Nephron (organoid): Measurements from ENCODE around the gene AQP12A.

Experiments
- H3K27ac Mint-ChIP-seq, 3 experiments: 2 replicates each; pipeline ENCODE4 v1.8.0; 2020; ENCODE audit warnings: mixed read lengths in 3 of 3, mild to moderate bottlenecking in 2 of 3, moderate library complexity in 1 of 3
- H3K27me3 Mint-ChIP-seq: 2 replicates; pipeline ENCODE4 v1.8.0; 2021; ENCODE audit warnings: low read depth, mild to moderate bottlenecking, moderate library complexity, mixed read lengths
- H3K36me3 Mint-ChIP-seq: 2 replicates; pipeline ENCODE4 v1.8.0; 2020; ENCODE audit warnings: low read depth, mixed read lengths
- H3K4me1 Mint-ChIP-seq: 2 replicates; pipeline ENCODE4 v1.8.0; 2020; ENCODE audit warnings: mixed read lengths
- H3K4me3 Mint-ChIP-seq, 3 experiments: 2 replicates each; pipeline ENCODE4 v1.8.0; 2020; ENCODE audit warnings: mild to moderate bottlenecking in 3 of 3, mixed read lengths in 3 of 3, moderate library complexity in 2 of 3
- H3K9me3 Mint-ChIP-seq: 2 replicates; pipeline ENCODE4 v1.8.0; 2020; ENCODE audit warnings: mixed read lengths
- CTCF ChIP-seq, 3 experiments: fragments of 200-600 bp; sonication (generic); IDR thresholded peaks; one replicate each; pipeline ENCODE4 v1.5.0; 2021; ENCODE audit warnings: antibody characterized with exemption in 3 of 3; ENCODE audit not compliant: unreplicated experiment in 3 of 3

AQP12A gene

GRCh38 chr2:240737958-240738357 lies 46.3 kb downstream of the AQP12A start:
- Mint-ChIP-seq H3K4me1 (no peaks in the 10 kb centered on the region), H3K9me3 (no peaks in the 10 kb centered on the region), H3K4me3 (no peak overlapping the region), H3K36me3 (no peaks in the 10 kb centered on the region), H3K27me3 (no peaks in the 10 kb centered on the region), H3K27ac (no peak overlapping the region)
- no peak for TF ChIP-seq CTCF (IDR thresholded peaks at IDR 0.05; ENCODE audit: unreplicated experiment in 3 of 3)

- no peak overlapping the region for H3K4me3 Mint-ChIP-seq
These were observed 48.1 kb downstream of the AQP12A start for GRCh38 chr2:240739797-240740196.

GRCh38 chr2:240741091-240741490 lies 49.4 kb downstream of the AQP12A start:
- Mint-ChIP-seq H3K4me1 (no peaks in the 10 kb centered on the region), H3K27me3 (no peaks in the 10 kb centered on the region), H3K4me3 (no peak overlapping the region), H3K36me3 (no peaks in the 10 kb centered on the region), H3K27ac (no peak overlapping the region), H3K9me3 (no peaks in the 10 kb centered on the region)
- TF ChIP-seq CTCF (IDR thresholded peaks at IDR 0.05; ENCODE audit: unreplicated experiment in 3 of 3) = no peak

More at GRCh38 chr2:240739797-240740196, 48.1 kb downstream of the AQP12A start:
- H3K27me3 Mint-ChIP-seq = no peaks in the 10 kb centered on the region
- H3K27ac Mint-ChIP-seq = no peak overlapping the region
- H3K9me3 Mint-ChIP-seq = no peaks in the 10 kb centered on the region
- H3K36me3 Mint-ChIP-seq = no peaks in the 10 kb centered on the region
- no peaks in the 10 kb centered on the region for H3K4me1 Mint-ChIP-seq
- no peak for TF ChIP-seq CTCF (IDR thresholded peaks at IDR 0.05; ENCODE audit: unreplicated experiment in 3 of 3)

GRCh38 chr2:240742602-240743095 lies 51.0 kb downstream of the AQP12A start:
- no peaks in the 10 kb centered on the region for H3K9me3 Mint-ChIP-seq
- H3K36me3 Mint-ChIP-seq = no peaks in the 10 kb centered on the region

GRCh38 chr2:240745456-240745855 lies 53.8 kb downstream of the AQP12A start:
- Mint-ChIP-seq H3K9me3 (no peaks in the 10 kb centered on the region), H3K27me3 (no peaks in the 10 kb centered on the region), H3K27ac (no peak overlapping the region), H3K4me3 (no peak overlapping the region), H3K36me3 (no peaks in the 10 kb centered on the region), H3K4me1 (no peaks in the 10 kb centered on the region)
- TF ChIP-seq CTCF (IDR thresholded peaks at IDR 0.05; ENCODE audit: unreplicated experiment in 3 of 3) = no peak

More at GRCh38 chr2:240742602-240743095, 51.0 kb downstream of the AQP12A start:
- no peak for TF ChIP-seq CTCF (IDR thresholded peaks at IDR 0.05; ENCODE audit: unreplicated experiment in 3 of 3)
- no peaks in the 10 kb centered on the region for H3K4me1 Mint-ChIP-seq
- no peaks in the 10 kb centered on the region for H3K27me3 Mint-ChIP-seq
- no peak overlapping the region for H3K4me3 Mint-ChIP-seq
- no peak overlapping the region for H3K27ac Mint-ChIP-seq

GRCh38 chr2:240745962-240746361 lies 54.3 kb downstream of the AQP12A start:
- no peak overlapping the region for H3K4me3 Mint-ChIP-seq
- no peak for TF ChIP-seq CTCF (IDR thresholded peaks at IDR 0.05; ENCODE audit: unreplicated experiment in 3 of 3)

More at GRCh38 chr2:240745962-240746361, 54.3 kb downstream of the AQP12A start:
- Mint-ChIP-seq H3K4me1 (no peaks in the 10 kb centered on the region), H3K36me3 (no peaks in the 10 kb centered on the region), H3K27me3 (no peaks in the 10 kb centered on the region), H3K9me3 (no peaks in the 10 kb centered on the region), H3K27ac (no peak overlapping the region)
